ENCODE results near the gene PPP6R3.
"Not testable (repeated sequence)": the region's sequence is repeated elsewhere in the genome, so short reads cannot be mapped to it uniquely, and the experiment has no call there.

The PPP6R3 gene

DNA sequence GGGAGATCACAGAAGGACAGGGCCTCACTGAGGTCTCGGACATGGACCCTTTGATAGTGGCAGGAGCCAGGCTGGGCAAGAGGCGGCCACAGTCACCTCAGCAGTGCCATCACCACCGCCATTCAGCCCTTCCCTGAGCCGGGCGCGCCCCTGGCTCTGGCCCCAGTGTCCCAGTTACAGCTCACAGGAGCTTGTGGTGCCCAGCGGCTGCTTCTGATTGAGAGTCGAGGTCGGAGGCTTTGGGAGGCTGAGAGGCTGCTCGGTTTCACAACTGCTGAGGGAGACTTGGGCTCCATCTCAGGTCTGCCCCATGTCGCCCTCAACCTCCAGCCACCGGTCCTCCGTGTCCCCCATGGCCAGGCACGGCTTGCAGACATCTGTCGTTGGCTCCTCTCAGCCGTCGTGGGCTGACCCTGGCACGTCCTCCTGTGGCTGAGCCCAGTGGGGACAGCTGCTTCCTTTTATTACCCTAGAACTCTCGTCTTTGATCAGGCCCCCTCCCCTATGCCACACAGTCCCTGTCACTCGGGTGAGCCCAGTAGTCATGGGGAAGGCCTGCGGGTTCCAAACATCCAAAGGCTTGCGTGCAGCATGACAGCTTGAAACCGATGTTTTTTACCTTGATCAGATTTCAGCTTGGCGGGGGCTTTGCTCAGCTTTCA is 28.4 kb upstream of the PPP6R3 start:
- Histone ChIP-seq H3F3A (ENCODE audit: low read depth) (no peaks in the 10 kb centered on the region), H2AFZ (ENCODE audit: low read length) (no peak overlapping the region), H3K9me3 (ENCODE audit: insufficient read depth, low read depth, low read length) (no peaks in the 10 kb centered on the region; the same call in 1 of the 2 replicates), H3K27me3 (ENCODE audit: insufficient read depth, low read length, poor library complexity, severe bottlenecking) (no peaks in the 10 kb centered on the region), H3K4me3 (ENCODE audit: low read length, poor library complexity, severe bottlenecking) (no peak overlapping the region), H3K9me2 (replicated peaks; ENCODE audit: low read depth, low read length) (no peaks in the 10 kb centered on the region), H3K79me2 (ENCODE audit: insufficient read depth, low read length) (no peaks in the 10 kb centered on the region), H3K36me3 (ENCODE audit: insufficient read depth, low read length) (peaks cover 50% of the 10 kb centered on the region; the same call in 1 of the 2 replicates), H3K4me2 (ENCODE audit: low read depth, low read length, poor library complexity, severe bottlenecking) (no peak overlapping the region), H4K20me1 (ENCODE audit: insufficient read depth, low read length, poor library complexity, severe bottlenecking) (no peaks in the 10 kb centered on the region), H3K9ac (ENCODE audit: low read depth, low read length, poor library complexity, severe bottlenecking) (no peak overlapping the region), H3K4me1 (ENCODE audit: insufficient read depth, low read length, poor library complexity, severe bottlenecking) (peaks cover 1% of the 10 kb centered on the region)
- no peak for TF ChIP-seq EZH2phosphoT487 (IDR thresholded peaks at IDR 0.05; ENCODE audit: borderline replicate concordance)
- TF ChIP-seq, protein P1, sequence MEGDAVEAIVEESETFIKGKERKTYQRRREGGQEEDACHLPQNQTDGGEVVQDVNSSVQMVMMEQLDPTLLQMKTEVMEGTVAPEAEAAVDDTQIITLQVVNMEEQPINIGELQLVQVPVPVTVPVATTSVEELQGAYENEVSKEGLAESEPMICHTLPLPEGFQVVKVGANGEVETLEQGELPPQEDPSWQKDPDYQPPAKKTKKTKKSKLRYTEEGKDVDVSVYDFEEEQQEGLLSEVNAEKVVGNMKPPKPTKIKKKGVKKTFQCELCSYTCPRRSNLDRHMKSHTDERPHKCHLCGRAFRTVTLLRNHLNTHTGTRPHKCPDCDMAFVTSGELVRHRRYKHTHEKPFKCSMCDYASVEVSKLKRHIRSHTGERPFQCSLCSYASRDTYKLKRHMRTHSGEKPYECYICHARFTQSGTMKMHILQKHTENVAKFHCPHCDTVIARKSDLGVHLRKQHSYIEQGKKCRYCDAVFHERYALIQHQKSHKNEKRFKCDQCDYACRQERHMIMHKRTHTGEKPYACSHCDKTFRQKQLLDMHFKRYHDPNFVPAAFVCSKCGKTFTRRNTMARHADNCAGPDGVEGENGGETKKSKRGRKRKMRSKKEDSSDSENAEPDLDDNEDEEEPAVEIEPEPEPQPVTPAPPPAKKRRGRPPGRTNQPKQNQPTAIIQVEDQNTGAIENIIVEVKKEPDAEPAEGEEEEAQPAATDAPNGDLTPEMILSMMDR (conservative IDR thresholded peaks at IDR 0.05; ENCODE audit: low read length) = no peak

DNA sequence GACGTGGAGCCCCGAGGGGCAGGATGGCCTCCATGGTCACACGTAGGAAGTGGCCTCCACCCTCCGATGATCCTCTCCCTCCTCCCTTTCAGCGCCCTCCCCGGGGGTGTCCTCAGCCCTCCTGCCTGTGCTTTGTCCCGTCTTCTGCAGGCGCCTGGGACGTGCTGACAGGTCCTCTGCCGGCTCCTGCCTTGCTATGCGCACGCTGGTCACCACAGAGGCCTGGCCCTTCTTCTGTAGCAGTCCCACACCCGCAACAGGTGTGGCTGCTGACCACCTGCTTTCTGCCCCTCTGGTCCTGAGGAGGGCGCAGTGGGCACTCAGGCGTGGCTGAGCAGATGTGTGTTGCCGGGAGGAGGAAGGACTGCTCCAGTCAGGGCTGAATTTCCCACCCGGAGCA is 27.7 kb upstream of the PPP6R3 start:
- Histone ChIP-seq H3K9me3 (ENCODE audit: insufficient read depth, low read depth, low read length) (no peaks in the 10 kb centered on the region; the same call in 1 of the 2 replicates), H3K4me3 (ENCODE audit: low read length, poor library complexity, severe bottlenecking) (no peak overlapping the region), H3K4me2 (ENCODE audit: low read depth, low read length, poor library complexity, severe bottlenecking) (no peak overlapping the region), H3K36me3 (ENCODE audit: insufficient read depth, low read length) (peaks cover 49% of the 10 kb centered on the region; the same call in 1 of the 2 replicates), H3K27me3 (ENCODE audit: insufficient read depth, low read length, poor library complexity, severe bottlenecking) (no peaks in the 10 kb centered on the region), H3K79me2 (ENCODE audit: insufficient read depth, low read length) (no peaks in the 10 kb centered on the region), H3K9ac (ENCODE audit: low read depth, low read length, poor library complexity, severe bottlenecking) (no peak overlapping the region), H4K20me1 (ENCODE audit: insufficient read depth, low read length, poor library complexity, severe bottlenecking) (no peaks in the 10 kb centered on the region), H3K4me1 (ENCODE audit: insufficient read depth, low read length, poor library complexity, severe bottlenecking) (peaks cover 7% of the 10 kb centered on the region), H2AFZ (ENCODE audit: low read length) (no peak overlapping the region), H3F3A (ENCODE audit: low read depth) (no peaks in the 10 kb centered on the region), H3K9me2 (replicated peaks; ENCODE audit: low read depth, low read length) (no peaks in the 10 kb centered on the region)
- TF ChIP-seq EZH2phosphoT487 (IDR thresholded peaks at IDR 0.05; ENCODE audit: borderline replicate concordance) = no peak
- TF ChIP-seq, protein P1 (conservative IDR thresholded peaks at IDR 0.05; ENCODE audit: low read length) = no peak

DNA sequence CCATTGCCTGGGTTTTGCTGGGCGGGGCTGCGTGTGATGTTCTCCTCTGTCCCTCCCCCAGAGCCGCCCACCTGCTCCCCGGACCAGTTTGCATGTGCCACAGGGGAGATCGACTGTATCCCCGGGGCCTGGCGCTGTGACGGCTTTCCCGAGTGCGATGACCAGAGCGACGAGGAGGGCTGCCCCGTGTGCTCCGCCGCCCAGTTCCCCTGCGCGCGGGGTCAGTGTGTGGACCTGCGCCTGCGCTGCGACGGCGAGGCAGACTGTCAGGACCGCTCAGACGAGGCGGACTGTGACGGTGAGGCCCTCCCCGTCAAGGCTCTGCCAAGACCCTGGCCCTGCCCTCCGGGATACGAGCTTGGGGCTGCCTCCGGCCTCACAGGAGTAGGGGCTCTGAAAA is 27.0 kb upstream of the PPP6R3 start:
- no peak overlapping the region for H3K4me2 ChIP-seq (ENCODE audit: low read depth, low read length, poor library complexity, severe bottlenecking)
- H3K9ac ChIP-seq (ENCODE audit: low read depth, low read length, poor library complexity, severe bottlenecking) = no peak overlapping the region
- no peaks in the 10 kb centered on the region for H3F3A ChIP-seq (ENCODE audit: low read depth)
- no peaks in the 10 kb centered on the region; the same call in 1 of the 2 replicates for H3K9me3 ChIP-seq (ENCODE audit: insufficient read depth, low read depth, low read length)
- peaks cover 48% of the 10 kb centered on the region; the same call in 1 of the 2 replicates for H3K36me3 ChIP-seq (ENCODE audit: insufficient read depth, low read length)
- no peaks in the 10 kb centered on the region for H3K79me2 ChIP-seq (ENCODE audit: insufficient read depth, low read length)
- no peak overlapping the region for H2AFZ ChIP-seq (ENCODE audit: low read length)
- H3K4me3 ChIP-seq (ENCODE audit: low read length, poor library complexity, severe bottlenecking) = no peak overlapping the region
- H4K20me1 ChIP-seq (ENCODE audit: insufficient read depth, low read length, poor library complexity, severe bottlenecking) = no peaks in the 10 kb centered on the region
- H3K4me1 ChIP-seq (ENCODE audit: insufficient read depth, low read length, poor library complexity, severe bottlenecking) = peaks cover 7% of the 10 kb centered on the region
- TF ChIP-seq EZH2phosphoT487 (IDR thresholded peaks at IDR 0.05; ENCODE audit: borderline replicate concordance) = no peak
- TF ChIP-seq, protein P1 (conservative IDR thresholded peaks at IDR 0.05; ENCODE audit: low read length) = no peak
- no peaks in the 10 kb centered on the region for H3K9me2 ChIP-seq (replicated peaks; ENCODE audit: low read depth, low read length)
- H3K27me3 ChIP-seq (ENCODE audit: insufficient read depth, low read length, poor library complexity, severe bottlenecking) = no peaks in the 10 kb centered on the region

DNA sequence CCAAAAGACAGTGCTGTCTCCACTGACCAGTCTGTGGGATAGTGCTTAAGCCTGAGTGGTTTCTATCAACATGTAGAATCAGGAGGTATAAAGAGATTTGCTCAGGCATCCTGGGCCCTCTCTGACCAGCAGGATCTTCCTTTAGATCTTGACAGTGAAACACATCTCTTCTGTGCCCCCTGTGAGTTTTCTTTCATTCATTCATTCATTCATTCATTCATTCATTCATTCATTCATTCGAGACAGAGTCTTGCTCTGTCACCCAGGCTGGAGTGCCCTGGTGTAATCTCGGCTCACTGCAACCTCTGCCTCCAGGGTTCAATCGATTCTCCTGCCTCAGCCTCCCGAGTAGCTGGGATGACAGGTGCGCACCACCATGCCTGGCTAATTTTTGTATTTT is 26.4 kb upstream of the PPP6R3 start:
- not testable (repeated sequence) for H3K9ac ChIP-seq (ENCODE audit: low read depth, low read length, poor library complexity, severe bottlenecking); H2AFZ ChIP-seq (ENCODE audit: low read length); H3K27me3 ChIP-seq (ENCODE audit: insufficient read depth, low read length, poor library complexity, severe bottlenecking); H3K4me3 ChIP-seq (ENCODE audit: low read length, poor library complexity, severe bottlenecking); H4K20me1 ChIP-seq (ENCODE audit: insufficient read depth, low read length, poor library complexity, severe bottlenecking); H3K9me2 ChIP-seq (replicated peaks; ENCODE audit: low read depth, low read length); H3K4me1 ChIP-seq (ENCODE audit: insufficient read depth, low read length, poor library complexity, severe bottlenecking); H3K4me2 ChIP-seq (ENCODE audit: low read depth, low read length, poor library complexity, severe bottlenecking); H3F3A ChIP-seq (ENCODE audit: low read depth); H3K9me3 ChIP-seq (ENCODE audit: insufficient read depth, low read depth, low read length); H3K79me2 ChIP-seq (ENCODE audit: insufficient read depth, low read length)
- peaks cover 50% of the 10 kb centered on the region; the same call in 1 of the 2 replicates for H3K36me3 ChIP-seq (ENCODE audit: insufficient read depth, low read length)

Data from Loucy (cell line).